ENCODE data around the gene FAHD2A. TPM values are rescaled to one million over a fixed set of nuclear protein-coding genes. Genes with fewer than 3 reads are reported as not detected.

FAHD2A gene
- total RNA-seq, 2 experiments from 2014 or later = 37.9 to 41.2 TPM

GRCh38 chr2:95385570-95385984 is 16.9 kb upstream of the FAHD2A start:
- no peaks in the 10 kb centered on the region for H3K4me1 Mint-ChIP-seq
- DNase-seq (no peak), ATAC-seq (no peak)
- ChIA-PET POLR2A (no interaction called here), CTCF (interaction anchor here (0.7 to 1.1 kb wide), 3 partner anchors 11 to 832 kb away, joined by 3 to 4 read pairs (median 3); no protein-coding TSS in a partner anchor)
- H3K27me3 Mint-ChIP-seq = peaks cover 2% of the 10 kb centered on the region
- no peak overlapping the region for H3K27ac Mint-ChIP-seq
- intact Hi-C loops (cut with DNase I, micrococcal nuclease) = loop anchor here in 1 of 2 experiments (5.0 kb wide), 1 partner anchor 342 kb away; no protein-coding TSS in a partner anchor
- no peaks in the 10 kb centered on the region for H3K36me3 Mint-ChIP-seq (ENCODE audit: low read depth)
- H3K9me3 Mint-ChIP-seq (ENCODE audit: low read depth) = no peaks in the 10 kb centered on the region
- H3K4me3 Mint-ChIP-seq = no peak overlapping the region

- Mint-ChIP-seq H3K4me3 (no peak overlapping the region), H3K27ac (no peak overlapping the region), H3K9me3 (ENCODE audit: low read depth) (no peaks in the 10 kb centered on the region), H3K4me1 (no peaks in the 10 kb centered on the region), H3K27me3 (peaks cover 2% of the 10 kb centered on the region), H3K36me3 (ENCODE audit: low read depth) (no peaks in the 10 kb centered on the region)
- DNase-seq (no peak), ATAC-seq (no peak)
- intact Hi-C loops (cut with DNase I, micrococcal nuclease) = loop anchor here in 1 of 2 experiments (5.0 kb wide), 1 partner anchor 341 kb away; no protein-coding TSS in a partner anchor
- ChIA-PET POLR2A (no interaction called here), CTCF (interaction anchor here (0.7 to 1.8 kb wide), 3 partner anchors 10 to 833 kb away, joined by 3 to 4 read pairs (median 3); no protein-coding TSS in a partner anchor)
Measured at GRCh38 chr2:95386031-95386430, 16.5 kb upstream of the FAHD2A start.

DNA sequence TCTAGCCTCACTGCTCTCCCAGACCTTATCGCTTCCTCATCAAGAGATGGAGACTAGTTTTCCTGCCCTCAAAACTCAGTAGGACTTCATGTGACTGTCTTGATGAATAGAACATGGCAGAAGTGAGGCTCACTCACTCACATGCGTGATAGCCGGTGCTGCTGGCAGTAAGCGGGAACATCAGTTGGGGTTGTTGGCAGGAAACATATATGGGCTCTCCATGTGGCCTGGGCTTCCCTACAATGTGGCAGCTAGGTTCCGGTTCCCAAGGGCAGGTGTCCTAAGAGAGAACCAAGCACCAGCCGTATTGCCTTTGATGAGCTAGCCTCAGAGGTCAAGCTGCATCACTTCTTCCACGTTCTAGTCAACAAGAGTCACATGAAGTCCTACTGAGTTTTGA is 15.2 kb upstream of the FAHD2A start:
- peaks cover 2% of the 10 kb centered on the region for H3K27me3 Mint-ChIP-seq
- H3K4me3 Mint-ChIP-seq = no peak overlapping the region
- no peaks in the 10 kb centered on the region for H3K9me3 Mint-ChIP-seq (ENCODE audit: low read depth)
- ATAC-seq (no peak), DNase-seq (no peak)
- no peaks in the 10 kb centered on the region for H3K36me3 Mint-ChIP-seq (ENCODE audit: low read depth)
- intact Hi-C loops (cut with DNase I, micrococcal nuclease) = loop anchor here in 1 of 2 experiments (5.0 kb wide), 1 partner anchor 340 kb away; no protein-coding TSS in a partner anchor
- ChIA-PET POLR2A (no interaction called here), CTCF (interaction anchor here (0.9 to 1.8 kb wide), 3 partner anchors 11 to 23 kb away, joined by 3 to 10 read pairs (median 4); partner anchors contain the start of gene FAHD2A)
- H3K4me1 Mint-ChIP-seq = no peaks in the 10 kb centered on the region
- H3K27ac Mint-ChIP-seq = no peak overlapping the region

GRCh38 chr2:95388091-95388692 is 14.3 kb upstream of the FAHD2A start:
- POLR2A ChIA-PET = no interaction called here
- H3K27ac Mint-ChIP-seq = no peak overlapping the region
- no peaks in the 10 kb centered on the region for H3K9me3 Mint-ChIP-seq (ENCODE audit: low read depth)
- H3K27me3 Mint-ChIP-seq = peaks cover 2% of the 10 kb centered on the region
- H3K4me3 Mint-ChIP-seq = no peak overlapping the region
- intact Hi-C loops (cut with DNase I, micrococcal nuclease) = loop anchor here in 1 of 2 experiments (5.0 kb wide), 1 partner anchor 339 kb away; no protein-coding TSS in a partner anchor
- no peaks in the 10 kb centered on the region for H3K36me3 Mint-ChIP-seq (ENCODE audit: low read depth)
- no peak for ATAC-seq
- DNase-seq = no peak
- CTCF ChIA-PET = interaction anchor here (0.9 to 1.8 kb wide), 6 partner anchors 11 to 43 kb away, joined by 3 to 15 read pairs (median 8); partner anchors contain the start of gene FAHD2A
- H3K4me1 Mint-ChIP-seq = no peaks in the 10 kb centered on the region

DNA sequence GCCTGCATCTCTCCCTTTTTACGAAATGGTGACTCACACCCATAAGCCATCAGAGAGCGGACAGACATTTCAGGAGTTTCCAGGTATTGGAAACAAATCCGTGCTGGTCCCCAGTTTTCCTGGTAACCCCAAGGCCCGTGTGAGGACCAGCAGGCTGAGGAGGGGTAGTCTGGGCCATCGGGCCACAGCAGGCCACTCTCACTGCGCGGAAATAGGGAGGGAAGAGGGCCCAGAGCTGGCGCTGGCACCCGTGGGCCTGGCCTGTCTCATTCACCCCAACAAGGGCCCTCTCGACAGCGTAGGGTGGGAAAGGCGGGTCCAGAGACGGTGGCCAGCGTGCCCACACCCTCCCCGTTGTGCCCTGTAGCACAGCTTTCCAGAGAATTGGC is 13.7 kb upstream of the FAHD2A start:
- ChIA-PET CTCF (interaction anchor here (0.6 to 1.6 kb wide), 9 partner anchors 9 to 353 kb away, joined by 3 to 15 read pairs (median 4); partner anchors contain the start of gene FAHD2A), POLR2A (interaction anchor here (0.6 kb wide), 1 partner anchor 24 kb away, joined by 4 read pairs; no protein-coding TSS in a partner anchor)
- DNase-seq (no peak), ATAC-seq (peak; percentile 37)
- Mint-ChIP-seq H3K36me3 (ENCODE audit: low read depth) (no peaks in the 10 kb centered on the region), H3K4me1 (no peaks in the 10 kb centered on the region), H3K4me3 (no peak overlapping the region), H3K27ac (no peak overlapping the region), H3K9me3 (ENCODE audit: low read depth) (no peaks in the 10 kb centered on the region), H3K27me3 (peaks cover 2% of the 10 kb centered on the region)
- intact Hi-C loops (cut with DNase I, micrococcal nuclease) = loop anchor here (1.0 to 5.0 kb wide), 2 partner anchors 338 to 340 kb away; no protein-coding TSS in a partner anchor

GRCh38 chr2:95389245-95390119 is 13.0 kb upstream of the FAHD2A start:
- Mint-ChIP-seq H3K36me3 (ENCODE audit: low read depth) (no peaks in the 10 kb centered on the region), H3K4me1 (no peaks in the 10 kb centered on the region), H3K4me3 (no peak overlapping the region), H3K9me3 (ENCODE audit: low read depth) (no peaks in the 10 kb centered on the region), H3K27me3 (peaks cover 2% of the 10 kb centered on the region), H3K27ac (no peak overlapping the region)
- peak; percentile 74 for DNase-seq
- intact Hi-C loops (cut with DNase I, micrococcal nuclease) = loop anchor here (1.0 to 5.0 kb wide), 2 partner anchors 338 to 340 kb away; no protein-coding TSS in a partner anchor
- ChIA-PET POLR2A (interaction anchor here (0.6 kb wide), 1 partner anchor 25 kb away, joined by 4 read pairs; no protein-coding TSS in a partner anchor), CTCF (interaction anchor here (0.6 to 1.6 kb wide), 10 partner anchors 10 to 353 kb away, joined by 3 to 15 read pairs (median 4); partner anchors contain the start of gene FAHD2A)
- ATAC-seq = peak; percentile 96

DNA sequence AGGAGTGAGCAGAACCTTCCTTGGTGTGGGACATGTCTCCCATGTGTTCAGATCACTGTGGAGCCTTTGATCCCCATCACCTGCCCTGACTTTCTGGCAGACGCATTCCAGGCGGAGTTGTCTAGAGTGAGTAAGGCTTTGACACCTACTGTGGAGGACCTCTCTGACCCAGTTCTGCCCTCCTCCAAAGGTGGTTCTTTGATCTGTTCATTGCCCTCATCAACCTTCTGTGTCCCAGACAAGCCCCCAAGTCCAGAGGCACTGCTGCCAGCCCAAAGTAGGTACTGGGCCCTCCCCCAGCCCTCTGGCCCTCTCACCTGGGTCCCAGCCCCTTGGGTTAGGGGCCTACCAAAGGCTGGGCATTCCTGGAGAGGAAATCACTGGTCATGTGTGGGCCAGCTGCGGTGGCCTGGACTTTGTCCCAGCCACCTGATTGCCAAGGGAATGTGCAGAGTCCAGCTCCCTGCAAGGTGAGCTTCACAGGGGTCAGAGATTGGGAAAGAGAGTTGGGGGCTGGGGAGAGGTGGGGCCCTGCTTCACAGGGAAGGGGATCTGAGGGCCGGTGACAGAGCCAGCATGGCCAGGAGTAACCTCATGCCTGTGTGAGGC is 12.1 kb upstream of the FAHD2A start:
- peaks cover 2% of the 10 kb centered on the region for H3K27me3 Mint-ChIP-seq
- POLR2A ChIA-PET = no interaction called here
- CTCF ChIA-PET = interaction anchor here (0.6 kb wide), 1 partner anchor 162 kb away, joined by 4 read pairs; no protein-coding TSS in a partner anchor
- no peaks in the 10 kb centered on the region for H3K9me3 Mint-ChIP-seq (ENCODE audit: low read depth)
- no peak overlapping the region for H3K27ac Mint-ChIP-seq
- DNase-seq = no peak
- ATAC-seq = no peak
- H3K36me3 Mint-ChIP-seq (ENCODE audit: low read depth) = no peaks in the 10 kb centered on the region
- intact Hi-C loops (cut with DNase I, micrococcal nuclease) = no loop called here
- no peaks in the 10 kb centered on the region for H3K4me1 Mint-ChIP-seq
- H3K4me3 Mint-ChIP-seq = no peak overlapping the region

GRCh38 chr2:95390881-95391321 is 11.6 kb upstream of the FAHD2A start:
- Mint-ChIP-seq H3K4me3 (no peak overlapping the region), H3K27me3 (peaks cover 2% of the 10 kb centered on the region), H3K9me3 (ENCODE audit: low read depth) (no peaks in the 10 kb centered on the region), H3K4me1 (no peaks in the 10 kb centered on the region), H3K27ac (no peak overlapping the region), H3K36me3 (ENCODE audit: low read depth) (no peaks in the 10 kb centered on the region)
- ATAC-seq (no peak), DNase-seq (no peak)
- intact Hi-C loops (cut with DNase I, micrococcal nuclease) = no loop called here
- POLR2A ChIA-PET = no interaction called here
- CTCF ChIA-PET = interaction anchor here (0.6 kb wide), 1 partner anchor 161 kb away, joined by 4 read pairs; no protein-coding TSS in a partner anchor

DNA sequence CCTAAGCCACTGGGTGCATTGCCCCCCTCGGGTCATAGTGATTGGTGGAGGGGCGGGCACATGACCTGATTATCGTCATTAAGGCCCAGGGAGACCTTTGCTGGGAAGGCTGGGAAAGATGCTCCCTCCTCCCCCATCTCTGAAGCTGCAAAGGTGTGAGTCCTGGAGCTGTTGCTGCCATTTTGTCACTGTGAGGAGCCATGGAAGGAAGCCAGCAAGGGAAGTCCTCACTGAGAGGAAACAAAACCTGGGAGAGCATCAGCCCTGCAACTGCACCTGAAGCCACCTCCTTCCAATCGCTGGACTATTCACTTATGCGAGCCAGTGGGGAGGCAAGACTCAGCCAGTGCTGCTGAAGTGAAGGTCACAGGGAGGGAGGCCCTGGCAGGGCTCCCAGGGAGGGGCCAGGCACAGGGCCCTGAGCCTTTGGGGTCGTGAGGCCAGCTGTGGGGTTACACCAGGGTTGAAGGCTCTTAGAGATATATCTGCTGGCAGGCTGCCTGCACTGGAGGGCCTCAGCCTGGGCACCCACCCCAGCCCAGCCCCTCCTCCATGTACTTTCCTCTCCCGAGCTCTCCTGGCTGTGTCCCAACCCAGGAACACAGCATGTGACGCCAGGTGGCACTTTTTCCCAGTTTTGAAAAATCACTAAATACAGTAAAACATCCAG is 10.7 kb upstream of the FAHD2A start:
- Mint-ChIP-seq H3K27ac (no peak overlapping the region), H3K4me1 (no peaks in the 10 kb centered on the region), H3K36me3 (ENCODE audit: low read depth) (no peaks in the 10 kb centered on the region), H3K9me3 (ENCODE audit: low read depth) (no peaks in the 10 kb centered on the region), H3K4me3 (no peak overlapping the region), H3K27me3 (peaks cover 2% of the 10 kb centered on the region)
- ATAC-seq (no peak), DNase-seq (no peak)
- CTCF ChIA-PET = no interaction called here
- intact Hi-C loops (cut with DNase I, micrococcal nuclease) = no loop called here
- POLR2A ChIA-PET = no interaction called here

- POLR2A ChIA-PET = no interaction called here
- no peaks in the 10 kb centered on the region for H3K4me1 Mint-ChIP-seq
- H3K9me3 Mint-ChIP-seq (ENCODE audit: low read depth) = no peaks in the 10 kb centered on the region
- H3K27me3 Mint-ChIP-seq = peaks cover 2% of the 10 kb centered on the region
- intact Hi-C loops (cut with DNase I, micrococcal nuclease) = no loop called here
- H3K4me3 Mint-ChIP-seq = no peak overlapping the region
- CTCF ChIA-PET = interaction anchor here (0.5 kb wide), 1 partner anchor 115 kb away, joined by 5 read pairs; no protein-coding TSS in a partner anchor
- DNase-seq (no peak), ATAC-seq (no peak)
- H3K36me3 Mint-ChIP-seq (ENCODE audit: low read depth) = no peaks in the 10 kb centered on the region
- no peak overlapping the region for H3K27ac Mint-ChIP-seq
Measured at GRCh38 chr2:95392320-95392719, 10.2 kb upstream of the FAHD2A start.

All from activated CD4-positive, alpha-beta T cell treated with anti-CD3 and anti-CD28 coated beads for 36 hours (primary cell).